AG09309 (cell line): ENCODE results near the gene MAS1L.

Experiments
- DNase-seq: peaks from one replicate; pipeline ENCODE4 v3.0.0-alpha.2; 2010; ENCODE audit warnings: low read depth
- H3K4me3 ChIP-seq: 2 replicates; pipeline ENCODE4 v1.5.1; 2011; ENCODE audit warnings: mild to moderate bottlenecking, low read depth, low read length, moderate library complexity; ENCODE audit not compliant: control insufficient read depth
- CTCF ChIP-seq: IDR thresholded peaks from 2 replicates; pipeline ENCODE4 v1.5.1; 2011; ENCODE audit warnings: mild to moderate bottlenecking, low read depth, low read length, inconsistent platforms; ENCODE audit not compliant: insufficient read depth, control insufficient read depth; ENCODE audit errors: missing control alignments

Gene MAS1L

GRCh38 chr6:29522227-29522626 lies 34.5 kb upstream of the MAS1L start:
- no peak for DNase-seq
- no peak for TF ChIP-seq CTCF
- no peak overlapping the region for H3K4me3 ChIP-seq

DNA sequence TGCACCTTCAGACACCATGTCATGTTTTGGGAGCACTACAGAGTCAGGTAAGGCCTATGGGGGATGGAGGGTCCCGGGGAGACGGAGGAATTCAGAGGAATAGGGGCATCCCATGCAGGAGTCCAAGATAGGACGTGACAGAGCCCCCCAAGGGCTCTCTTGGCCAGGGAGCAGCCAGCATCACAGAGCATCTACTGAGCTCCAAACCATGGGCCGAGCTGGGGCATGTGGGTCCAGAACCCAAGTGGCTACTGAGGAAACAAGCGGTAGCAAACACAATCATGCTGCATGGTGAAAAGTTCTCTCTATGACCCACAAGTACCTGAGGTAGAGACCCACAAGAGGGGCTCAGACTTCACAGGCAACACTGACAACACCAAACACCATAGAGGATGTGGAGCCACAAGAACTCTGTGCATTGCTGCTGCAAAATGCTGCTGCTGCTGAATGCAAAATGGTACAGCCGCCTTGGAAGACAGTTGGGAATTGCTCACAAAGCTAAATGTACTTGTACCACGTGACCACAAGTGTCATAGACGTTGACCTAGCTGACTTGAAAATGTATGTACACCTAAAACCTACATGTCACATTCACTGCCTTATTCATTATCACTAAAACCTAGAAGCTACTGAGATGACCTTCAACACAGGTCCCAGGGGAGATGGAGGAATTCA lies 33.4 kb upstream of the MAS1L start:
- no peak for TF ChIP-seq CTCF
- DNase-seq, result no peak
- no peak overlapping the region for H3K4me3 ChIP-seq

DNA sequence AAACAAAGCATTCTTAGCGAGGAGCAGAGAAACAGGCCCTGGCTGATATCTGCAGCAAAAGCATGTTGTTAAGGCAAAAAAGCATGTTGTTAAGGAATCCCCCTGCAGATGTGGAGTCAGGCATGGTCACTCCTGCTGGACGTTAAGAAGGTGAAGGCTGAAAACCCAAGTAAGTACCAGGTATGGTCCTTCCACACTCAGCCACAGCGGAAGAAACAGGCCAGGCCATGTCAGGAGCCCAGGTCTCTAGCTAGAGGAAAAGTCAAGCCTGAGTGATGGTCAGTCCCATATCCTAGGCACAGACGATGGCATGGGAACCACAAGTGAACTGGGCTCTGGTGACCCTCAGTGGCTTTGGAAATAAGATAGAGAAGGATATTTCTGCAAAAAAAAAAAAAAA lies 32.5 kb upstream of the MAS1L start:
- no peak for TF ChIP-seq CTCF
- DNase-seq, result no peak
- H3K4me3 ChIP-seq, result no peak overlapping the region

DNA sequence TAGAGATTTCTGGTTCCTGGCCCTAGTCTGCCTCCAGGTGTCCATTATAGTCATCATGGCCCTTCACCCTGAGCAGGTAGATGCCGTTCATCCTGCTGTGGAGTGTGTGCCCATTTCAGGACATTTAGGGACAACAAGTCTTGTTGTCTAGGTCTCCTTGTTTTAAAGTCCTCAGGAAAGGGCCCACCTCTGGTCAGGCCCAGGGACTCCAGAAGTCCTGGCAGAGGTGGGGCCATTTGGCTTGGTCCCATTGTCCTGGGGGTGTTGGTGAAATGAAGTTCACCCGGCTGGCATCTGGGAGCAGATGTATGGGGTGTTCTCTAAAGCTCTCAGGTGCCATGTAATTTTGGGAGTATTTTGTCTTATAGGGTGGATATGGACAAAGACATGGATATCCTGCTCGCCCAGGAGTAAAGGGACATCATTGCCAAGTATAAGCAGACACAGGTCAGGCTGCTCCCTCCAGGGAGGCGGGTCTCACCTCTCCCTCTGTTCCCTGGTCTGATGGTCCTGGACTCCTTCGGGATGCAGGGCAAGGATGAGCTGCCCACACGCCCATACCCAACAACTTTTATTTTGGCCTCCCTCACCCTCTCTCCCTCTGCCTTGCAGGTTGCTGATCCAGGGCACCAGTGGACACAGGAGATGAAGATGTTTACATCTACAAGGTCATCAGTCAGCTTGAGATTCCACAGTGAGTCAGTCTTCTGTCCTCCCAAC lies 31.7 kb upstream of the MAS1L start:
- TF ChIP-seq CTCF, result no peak
- no peak overlapping the region for H3K4me3 ChIP-seq
- DNase-seq, result no peak

DNA sequence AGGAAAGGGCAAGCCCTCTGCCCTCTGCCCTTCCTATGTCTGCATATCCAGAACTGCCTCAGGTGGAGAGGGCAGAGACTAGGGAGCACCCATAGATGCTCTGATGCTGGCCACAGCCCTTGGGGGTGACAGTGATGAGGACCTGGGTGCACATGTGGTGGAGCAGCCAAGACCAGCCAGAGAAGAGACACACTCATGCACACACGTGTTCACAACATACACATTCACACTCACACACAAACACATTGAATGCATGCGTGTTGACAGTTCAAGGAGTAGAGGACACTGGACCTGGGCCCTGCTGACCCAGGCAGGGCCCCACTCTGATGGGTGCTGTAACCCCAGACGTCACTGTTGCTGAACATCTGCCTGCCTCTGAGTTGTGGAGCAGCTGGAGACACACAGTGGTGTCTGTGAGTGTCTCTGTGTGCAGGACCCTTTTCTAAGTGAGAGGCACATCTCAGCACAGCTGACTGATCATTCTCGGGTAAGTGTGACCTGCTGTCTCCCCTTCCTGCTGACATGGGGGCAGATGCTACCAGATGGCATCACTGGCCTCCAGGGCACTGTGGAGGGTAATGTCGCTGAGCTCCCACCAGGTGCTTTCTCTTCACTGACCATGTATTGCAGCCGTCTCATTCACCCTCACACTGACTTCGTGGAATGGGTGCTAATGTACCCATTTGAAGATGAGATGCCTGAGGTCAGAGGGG lies 30.1 kb upstream of the MAS1L start:
- no peak for DNase-seq
- no peak for TF ChIP-seq CTCF
- H3K4me3 ChIP-seq, result no peak overlapping the region

DNA sequence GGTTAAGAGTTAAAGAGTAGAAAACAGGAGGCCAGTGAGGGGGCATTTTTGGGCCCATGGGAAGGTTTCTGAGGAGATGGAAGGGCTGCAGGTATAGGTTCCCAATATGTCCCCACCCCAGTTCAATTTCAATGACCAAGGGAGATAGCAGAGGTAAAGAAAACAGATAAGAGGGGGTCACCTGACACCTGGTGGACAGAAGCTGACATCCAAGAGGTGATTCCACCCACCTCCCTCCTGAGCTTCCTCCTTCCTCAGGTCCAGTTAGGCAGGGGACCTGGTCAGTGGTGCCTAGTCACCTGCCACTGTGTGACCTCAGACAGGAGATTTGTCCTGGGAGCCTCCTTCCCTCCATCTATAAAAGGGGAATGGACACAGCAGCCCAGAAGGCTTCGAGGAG lies 29.5 kb upstream of the MAS1L start:
- no peak overlapping the region for H3K4me3 ChIP-seq
- TF ChIP-seq CTCF, result no peak
- no peak for DNase-seq
